HEK293 (cell line): ENCODE data around the gene ZNF425.

ENCODE experiments used
- CTCF ChIA-PET: fragments of 350-600 bp; formaldehyde crosslinking; extraction: SDS; loops from one replicate; lab custom pipeline; 2021; ENCODE audit warnings: antibody characterized with exemption; lab: Yijun Ruan, JAX
- POLR2A ChIA-PET: fragments of 300-600 bp; formaldehyde crosslinking; extraction: SDS; loops from one replicate; lab custom pipeline; 2020; ENCODE audit warnings: antibody characterized with exemption, inconsistent platforms; lab: Yijun Ruan, JAX
- H3K27ac ChIP-seq: fragments of 200-500 bp; sonication (Bioruptor generic); 2 replicates; pipeline ENCODE4 v1.5.1; 2014; ENCODE audit warnings: low read depth, low read length, control low read depth, inconsistent platforms; ENCODE audit errors: extremely low read depth
- H3K36me3 ChIP-seq, 2 experiments: fragments of 200-500 bp in 1 of 2; sonication (Bioruptor generic) in 1 of 2; 1 replicate in 1 of 2; 2 replicates in 1 of 2; pipeline ENCODE4 v1.5.1; 2014 to 2017; ENCODE audit warnings: inconsistent platforms in 2 of 2, low read length in 2 of 2; ENCODE audit not compliant: control insufficient read depth in 2 of 2, insufficient read depth in 1 of 2
- H3K4me1 ChIP-seq: fragments of 200-500 bp; sonication (Bioruptor generic); 2 replicates; pipeline ENCODE4 v1.5.1; 2014; ENCODE audit warnings: mild to moderate bottlenecking, low read length, inconsistent platforms; ENCODE audit not compliant: control insufficient read depth, insufficient read depth
- H3K4me3 ChIP-seq: 2 replicates; pipeline ENCODE4 v1.5.1; 2011; ENCODE audit warnings: low read depth, mild to moderate bottlenecking, control low read depth, low read length, moderate library complexity
- H3K9me3 ChIP-seq: fragments of 200-500 bp; sonication (Bioruptor generic); 2 replicates; pipeline ENCODE4 v1.5.1; 2014; ENCODE audit warnings: low read depth, low read length, inconsistent platforms; ENCODE audit not compliant: control insufficient read depth, insufficient read depth
- EGR2 ChIP-seq: fragments of 450-650 bp; formaldehyde crosslinking; IDR thresholded peaks from 2 replicates; pipeline ENCODE4 v1.5.1; 2016; ENCODE audit warnings: low read depth, missing biosample characterization, missing genetic modification characterization
- SALL2 ChIP-seq: fragments of 450-650 bp; formaldehyde crosslinking; IDR thresholded peaks from 2 replicates; pipeline ENCODE4 v1.5.0; 2017; ENCODE audit warnings: missing biosample characterization, mild to moderate bottlenecking, missing genetic modification characterization, borderline replicate concordance
- SP7 ChIP-seq: fragments of 450-650 bp; formaldehyde crosslinking; IDR thresholded peaks from 2 replicates; pipeline ENCODE4 v1.5.1; 2016; ENCODE audit warnings: missing biosample characterization, missing genetic modification characterization
- ZBTB1 ChIP-seq: fragments of 450-650 bp; formaldehyde crosslinking; IDR thresholded peaks from 2 replicates; pipeline ENCODE4 v1.5.1; 2016; ENCODE audit warnings: missing biosample characterization, missing genetic modification characterization
- ZFP41 ChIP-seq: fragments of 450-650 bp; formaldehyde crosslinking; IDR thresholded peaks from 2 replicates; pipeline ENCODE4 v1.5.1; 2016; ENCODE audit warnings: missing biosample characterization, missing genetic modification characterization, borderline replicate concordance
- ZNF112 ChIP-seq: fragments of 450-650 bp; formaldehyde crosslinking; IDR thresholded peaks from 2 replicates; pipeline ENCODE4 v1.5.0; 2017; ENCODE audit warnings: missing biosample characterization, missing genetic modification characterization
- ZNF214 ChIP-seq: fragments of 450-650 bp; formaldehyde crosslinking; IDR thresholded peaks from 2 replicates; pipeline ENCODE4 v1.5.1; 2017; ENCODE audit warnings: missing biosample characterization, mild to moderate bottlenecking, missing genetic modification characterization, borderline replicate concordance
- ZNF239 ChIP-seq: fragments of 450-650 bp; formaldehyde crosslinking; IDR thresholded peaks from 2 replicates; pipeline ENCODE4 v1.5.1; 2016; ENCODE audit warnings: missing biosample characterization, missing genetic modification characterization
- ZNF24 ChIP-seq: fragments of 450-650 bp; formaldehyde crosslinking; IDR thresholded peaks from 2 replicates; pipeline ENCODE4 v1.5.1; 2016; ENCODE audit warnings: missing biosample characterization, missing genetic modification characterization
- ZNF302 ChIP-seq: fragments of 450-650 bp; formaldehyde crosslinking; IDR thresholded peaks from 2 replicates; pipeline ENCODE4 v1.5.1; 2016; ENCODE audit warnings: missing biosample characterization, missing genetic modification characterization, low read depth
- ZNF416 ChIP-seq: fragments of 450-650 bp; formaldehyde crosslinking; IDR thresholded peaks from 2 replicates; pipeline ENCODE4 v1.5.1; 2016; ENCODE audit warnings: missing biosample characterization, missing genetic modification characterization
- ZNF473 ChIP-seq: fragments of 450-650 bp; formaldehyde crosslinking; IDR thresholded peaks from 2 replicates; pipeline ENCODE4 v1.5.1; 2017; ENCODE audit warnings: missing biosample characterization, missing genetic modification characterization
- ZNF660 ChIP-seq: fragments of 450-650 bp; IDR thresholded peaks from 2 replicates; pipeline ENCODE4 v1.5.1; 2018; ENCODE audit warnings: missing biosample characterization, mild to moderate bottlenecking, missing genetic modification characterization
- ZNF830 ChIP-seq: fragments of 450-650 bp; IDR thresholded peaks from 2 replicates; pipeline ENCODE4 v1.5.0; 2018; ENCODE audit warnings: missing biosample characterization, missing genetic modification characterization, low read depth, mild to moderate bottlenecking, moderate library complexity
- TF ChIP-seq, protein P1 (sequence below): fragments of 450-650 bp; formaldehyde crosslinking; IDR thresholded peaks from 2 replicates; pipeline ENCODE4 v1.5.1; 2016; ENCODE audit warnings: missing biosample characterization, missing genetic modification characterization, borderline replicate concordance
- TF ChIP-seq, protein P2 (sequence below): fragments of 450-650 bp; IDR thresholded peaks from 2 replicates; pipeline ENCODE4 v1.5.1; 2018; ENCODE audit warnings: missing biosample characterization, mild to moderate bottlenecking, missing genetic modification characterization
- TF ChIP-seq, protein P3 (sequence below): fragments of 450-650 bp; formaldehyde crosslinking; IDR thresholded peaks from 2 replicates; pipeline ENCODE4 v1.5.0; 2017; ENCODE audit warnings: missing biosample characterization, missing genetic modification characterization, borderline replicate concordance
- TF ChIP-seq, protein P4 (sequence below): fragments of 450-650 bp; formaldehyde crosslinking; IDR thresholded peaks from 2 replicates; pipeline ENCODE4 v1.5.1; 2016; ENCODE audit warnings: missing biosample characterization, missing genetic modification characterization

ZNF425 gene

DNA sequence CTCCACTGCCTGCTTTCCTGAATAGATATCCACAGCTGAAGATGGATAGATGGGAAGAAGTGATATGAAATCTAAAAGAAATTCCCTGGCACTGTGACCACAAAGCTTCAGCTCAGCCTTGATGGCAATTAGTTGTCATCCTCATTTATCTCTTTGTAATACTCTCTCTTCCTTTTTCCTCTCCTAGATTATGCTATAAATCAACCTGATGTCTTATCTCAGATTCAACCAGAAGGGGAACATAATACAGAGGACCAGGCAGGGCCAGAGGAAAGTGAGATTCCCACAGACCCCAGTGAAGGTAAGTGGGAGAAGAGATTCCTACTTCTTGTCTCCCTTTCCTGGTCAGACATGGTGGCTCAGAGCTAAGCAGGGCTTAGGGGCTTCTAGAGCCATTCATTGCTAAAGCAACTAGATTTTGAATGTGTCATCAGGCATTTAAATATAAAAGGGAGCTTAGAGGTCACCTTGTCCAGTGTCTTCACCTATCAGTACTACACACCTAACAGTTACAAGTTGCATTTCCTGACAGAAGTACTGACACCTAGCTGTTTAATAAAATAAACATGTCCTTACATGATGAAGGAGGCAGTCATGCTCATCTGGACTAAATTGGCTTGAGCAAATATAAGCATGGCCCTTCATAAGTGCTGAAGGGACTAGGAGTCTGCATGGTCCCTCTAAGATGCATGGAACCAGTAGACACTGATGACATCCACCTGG lies 40.7 kb upstream of the ZNF425 start:
- H3K36me3 ChIP-seq = peaks cover 62 to 79% of the 10 kb centered on the region in 2 experiments
- CTCF ChIA-PET = interaction anchor here (0.5 to 1.4 kb wide), 4 partner anchors 15 to 168 kb away, joined by 3 to 6 read pairs (median 4); no protein-coding TSS in a partner anchor
- TF ChIP-seq ZNF302 (tag by site-specific recombination) = no peak
- no peak for TF ChIP-seq SALL2 (tag by site-specific recombination)
- TF ChIP-seq ZNF239 (tag by site-specific recombination) = no peak
- no peak for TF ChIP-seq ZNF830
- TF ChIP-seq, protein P1, sequence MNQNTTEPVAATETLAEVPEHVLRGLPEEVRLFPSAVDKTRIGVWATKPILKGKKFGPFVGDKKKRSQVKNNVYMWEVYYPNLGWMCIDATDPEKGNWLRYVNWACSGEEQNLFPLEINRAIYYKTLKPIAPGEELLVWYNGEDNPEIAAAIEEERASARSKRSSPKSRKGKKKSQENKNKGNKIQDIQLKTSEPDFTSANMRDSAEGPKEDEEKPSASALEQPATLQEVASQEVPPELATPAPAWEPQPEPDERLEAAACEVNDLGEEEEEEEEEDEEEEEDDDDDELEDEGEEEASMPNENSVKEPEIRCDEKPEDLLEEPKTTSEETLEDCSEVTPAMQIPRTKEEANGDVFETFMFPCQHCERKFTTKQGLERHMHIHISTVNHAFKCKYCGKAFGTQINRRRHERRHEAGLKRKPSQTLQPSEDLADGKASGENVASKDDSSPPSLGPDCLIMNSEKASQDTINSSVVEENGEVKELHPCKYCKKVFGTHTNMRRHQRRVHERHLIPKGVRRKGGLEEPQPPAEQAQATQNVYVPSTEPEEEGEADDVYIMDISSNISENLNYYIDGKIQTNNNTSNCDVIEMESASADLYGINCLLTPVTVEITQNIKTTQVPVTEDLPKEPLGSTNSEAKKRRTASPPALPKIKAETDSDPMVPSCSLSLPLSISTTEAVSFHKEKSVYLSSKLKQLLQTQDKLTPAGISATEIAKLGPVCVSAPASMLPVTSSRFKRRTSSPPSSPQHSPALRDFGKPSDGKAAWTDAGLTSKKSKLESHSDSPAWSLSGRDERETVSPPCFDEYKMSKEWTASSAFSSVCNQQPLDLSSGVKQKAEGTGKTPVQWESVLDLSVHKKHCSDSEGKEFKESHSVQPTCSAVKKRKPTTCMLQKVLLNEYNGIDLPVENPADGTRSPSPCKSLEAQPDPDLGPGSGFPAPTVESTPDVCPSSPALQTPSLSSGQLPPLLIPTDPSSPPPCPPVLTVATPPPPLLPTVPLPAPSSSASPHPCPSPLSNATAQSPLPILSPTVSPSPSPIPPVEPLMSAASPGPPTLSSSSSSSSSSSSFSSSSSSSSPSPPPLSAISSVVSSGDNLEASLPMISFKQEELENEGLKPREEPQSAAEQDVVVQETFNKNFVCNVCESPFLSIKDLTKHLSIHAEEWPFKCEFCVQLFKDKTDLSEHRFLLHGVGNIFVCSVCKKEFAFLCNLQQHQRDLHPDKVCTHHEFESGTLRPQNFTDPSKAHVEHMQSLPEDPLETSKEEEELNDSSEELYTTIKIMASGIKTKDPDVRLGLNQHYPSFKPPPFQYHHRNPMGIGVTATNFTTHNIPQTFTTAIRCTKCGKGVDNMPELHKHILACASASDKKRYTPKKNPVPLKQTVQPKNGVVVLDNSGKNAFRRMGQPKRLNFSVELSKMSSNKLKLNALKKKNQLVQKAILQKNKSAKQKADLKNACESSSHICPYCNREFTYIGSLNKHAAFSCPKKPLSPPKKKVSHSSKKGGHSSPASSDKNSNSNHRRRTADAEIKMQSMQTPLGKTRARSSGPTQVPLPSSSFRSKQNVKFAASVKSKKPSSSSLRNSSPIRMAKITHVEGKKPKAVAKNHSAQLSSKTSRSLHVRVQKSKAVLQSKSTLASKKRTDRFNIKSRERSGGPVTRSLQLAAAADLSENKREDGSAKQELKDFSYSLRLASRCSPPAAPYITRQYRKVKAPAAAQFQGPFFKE (tag by site-specific recombination) = no peak
- TF ChIP-seq ZNF473 (tag by site-specific recombination) = no peak
- no peak for TF ChIP-seq ZNF112 (tag by site-specific recombination)
- no peak for TF ChIP-seq ZFP41 (tag by site-specific recombination)
- no peak for TF ChIP-seq ZNF416 (tag by site-specific recombination)
- no peak for TF ChIP-seq ZNF660 (tag by site-specific recombination)
- TF ChIP-seq, protein P2, sequence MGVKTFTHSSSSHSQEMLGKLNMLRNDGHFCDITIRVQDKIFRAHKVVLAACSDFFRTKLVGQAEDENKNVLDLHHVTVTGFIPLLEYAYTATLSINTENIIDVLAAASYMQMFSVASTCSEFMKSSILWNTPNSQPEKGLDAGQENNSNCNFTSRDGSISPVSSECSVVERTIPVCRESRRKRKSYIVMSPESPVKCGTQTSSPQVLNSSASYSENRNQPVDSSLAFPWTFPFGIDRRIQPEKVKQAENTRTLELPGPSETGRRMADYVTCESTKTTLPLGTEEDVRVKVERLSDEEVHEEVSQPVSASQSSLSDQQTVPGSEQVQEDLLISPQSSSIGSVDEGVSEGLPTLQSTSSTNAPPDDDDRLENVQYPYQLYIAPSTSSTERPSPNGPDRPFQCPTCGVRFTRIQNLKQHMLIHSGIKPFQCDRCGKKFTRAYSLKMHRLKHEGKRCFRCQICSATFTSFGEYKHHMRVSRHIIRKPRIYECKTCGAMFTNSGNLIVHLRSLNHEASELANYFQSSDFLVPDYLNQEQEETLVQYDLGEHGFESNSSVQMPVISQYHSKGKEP (tag by site-specific recombination) = no peak
- TF ChIP-seq, protein P3, sequence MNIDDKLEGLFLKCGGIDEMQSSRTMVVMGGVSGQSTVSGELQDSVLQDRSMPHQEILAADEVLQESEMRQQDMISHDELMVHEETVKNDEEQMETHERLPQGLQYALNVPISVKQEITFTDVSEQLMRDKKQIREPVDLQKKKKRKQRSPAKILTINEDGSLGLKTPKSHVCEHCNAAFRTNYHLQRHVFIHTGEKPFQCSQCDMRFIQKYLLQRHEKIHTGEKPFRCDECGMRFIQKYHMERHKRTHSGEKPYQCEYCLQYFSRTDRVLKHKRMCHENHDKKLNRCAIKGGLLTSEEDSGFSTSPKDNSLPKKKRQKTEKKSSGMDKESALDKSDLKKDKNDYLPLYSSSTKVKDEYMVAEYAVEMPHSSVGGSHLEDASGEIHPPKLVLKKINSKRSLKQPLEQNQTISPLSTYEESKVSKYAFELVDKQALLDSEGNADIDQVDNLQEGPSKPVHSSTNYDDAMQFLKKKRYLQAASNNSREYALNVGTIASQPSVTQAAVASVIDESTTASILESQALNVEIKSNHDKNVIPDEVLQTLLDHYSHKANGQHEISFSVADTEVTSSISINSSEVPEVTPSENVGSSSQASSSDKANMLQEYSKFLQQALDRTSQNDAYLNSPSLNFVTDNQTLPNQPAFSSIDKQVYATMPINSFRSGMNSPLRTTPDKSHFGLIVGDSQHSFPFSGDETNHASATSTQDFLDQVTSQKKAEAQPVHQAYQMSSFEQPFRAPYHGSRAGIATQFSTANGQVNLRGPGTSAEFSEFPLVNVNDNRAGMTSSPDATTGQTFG = no peak
- no peak for TF ChIP-seq ZNF24 (tag by site-specific recombination)
- TF ChIP-seq, protein P4, sequence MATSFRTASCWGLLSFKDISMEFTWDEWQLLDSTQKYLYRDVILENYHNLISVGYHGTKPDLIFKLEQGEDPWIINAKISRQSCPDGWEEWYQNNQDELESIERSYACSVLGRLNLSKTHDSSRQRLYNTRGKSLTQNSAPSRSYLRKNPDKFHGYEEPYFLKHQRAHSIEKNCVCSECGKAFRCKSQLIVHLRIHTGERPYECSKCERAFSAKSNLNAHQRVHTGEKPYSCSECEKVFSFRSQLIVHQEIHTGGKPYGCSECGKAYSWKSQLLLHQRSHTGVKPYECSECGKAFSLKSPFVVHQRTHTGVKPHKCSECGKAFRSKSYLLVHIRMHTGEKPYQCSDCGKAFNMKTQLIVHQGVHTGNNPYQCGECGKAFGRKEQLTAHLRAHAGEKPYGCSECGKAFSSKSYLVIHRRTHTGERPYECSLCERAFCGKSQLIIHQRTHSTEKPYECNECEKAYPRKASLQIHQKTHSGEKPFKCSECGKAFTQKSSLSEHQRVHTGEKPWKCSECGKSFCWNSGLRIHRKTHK (tag by site-specific recombination) = no peak
- TF ChIP-seq EGR2 (tag by site-specific recombination) = no peak
- TF ChIP-seq SP7 (tag by site-specific recombination) = no peak
- no peak for TF ChIP-seq ZBTB1 (tag by site-specific recombination)
- TF ChIP-seq ZNF214 (tag by site-specific recombination) = no peak

More for the DNA sequence above, 40.7 kb upstream of the ZNF425 start:
- Histone ChIP-seq H3K4me3 (no peak overlapping the region), H3K27ac (no peak overlapping the region), H3K9me3 (no peaks in the 10 kb centered on the region), H3K4me1 (no peaks in the 10 kb centered on the region)
- POLR2A ChIA-PET = no interaction called here
